ENCODE data around the gene COX7B2. TPM values are rescaled to one million over a fixed set of nuclear protein-coding genes. Genes with fewer than 3 reads are reported as not detected.

COX7B2 gene
- total and polyA plus RNA-seq, 9 of the 15 experiments (the other 6 are each of a cell fraction or from before 2014, with no cell fraction given): 0.33 to 3.5 (median 0.67) TPM; not detected in 3

DNA sequence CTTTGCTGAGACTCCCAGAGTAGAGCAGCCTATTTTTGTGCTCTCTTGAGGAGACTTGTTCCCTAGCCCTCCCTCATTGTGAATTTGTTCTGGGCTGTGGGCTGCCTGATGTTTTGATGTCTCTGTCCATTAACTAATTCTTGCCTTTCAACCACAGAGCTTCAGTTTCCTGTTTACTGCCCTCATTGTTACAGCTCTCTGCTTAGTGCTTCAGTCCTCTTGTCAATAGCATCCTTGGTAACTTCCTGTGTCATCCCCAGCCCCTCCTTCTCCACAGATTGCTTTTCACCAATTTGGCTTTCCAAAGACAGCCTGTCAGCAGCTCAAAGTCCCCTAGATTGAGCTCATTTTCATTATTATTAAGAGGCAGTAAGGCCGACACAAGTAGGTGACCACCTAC, 69.9 kb downstream of the COX7B2 start (continued):
- TF ChIP-seq, protein P1, sequence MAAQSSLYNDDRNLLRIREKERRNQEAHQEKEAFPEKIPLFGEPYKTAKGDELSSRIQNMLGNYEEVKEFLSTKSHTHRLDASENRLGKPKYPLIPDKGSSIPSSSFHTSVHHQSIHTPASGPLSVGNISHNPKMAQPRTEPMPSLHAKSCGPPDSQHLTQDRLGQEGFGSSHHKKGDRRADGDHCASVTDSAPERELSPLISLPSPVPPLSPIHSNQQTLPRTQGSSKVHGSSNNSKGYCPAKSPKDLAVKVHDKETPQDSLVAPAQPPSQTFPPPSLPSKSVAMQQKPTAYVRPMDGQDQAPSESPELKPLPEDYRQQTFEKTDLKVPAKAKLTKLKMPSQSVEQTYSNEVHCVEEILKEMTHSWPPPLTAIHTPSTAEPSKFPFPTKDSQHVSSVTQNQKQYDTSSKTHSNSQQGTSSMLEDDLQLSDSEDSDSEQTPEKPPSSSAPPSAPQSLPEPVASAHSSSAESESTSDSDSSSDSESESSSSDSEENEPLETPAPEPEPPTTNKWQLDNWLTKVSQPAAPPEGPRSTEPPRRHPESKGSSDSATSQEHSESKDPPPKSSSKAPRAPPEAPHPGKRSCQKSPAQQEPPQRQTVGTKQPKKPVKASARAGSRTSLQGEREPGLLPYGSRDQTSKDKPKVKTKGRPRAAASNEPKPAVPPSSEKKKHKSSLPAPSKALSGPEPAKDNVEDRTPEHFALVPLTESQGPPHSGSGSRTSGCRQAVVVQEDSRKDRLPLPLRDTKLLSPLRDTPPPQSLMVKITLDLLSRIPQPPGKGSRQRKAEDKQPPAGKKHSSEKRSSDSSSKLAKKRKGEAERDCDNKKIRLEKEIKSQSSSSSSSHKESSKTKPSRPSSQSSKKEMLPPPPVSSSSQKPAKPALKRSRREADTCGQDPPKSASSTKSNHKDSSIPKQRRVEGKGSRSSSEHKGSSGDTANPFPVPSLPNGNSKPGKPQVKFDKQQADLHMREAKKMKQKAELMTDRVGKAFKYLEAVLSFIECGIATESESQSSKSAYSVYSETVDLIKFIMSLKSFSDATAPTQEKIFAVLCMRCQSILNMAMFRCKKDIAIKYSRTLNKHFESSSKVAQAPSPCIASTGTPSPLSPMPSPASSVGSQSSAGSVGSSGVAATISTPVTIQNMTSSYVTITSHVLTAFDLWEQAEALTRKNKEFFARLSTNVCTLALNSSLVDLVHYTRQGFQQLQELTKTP (IDR thresholded peaks at IDR 0.05; ENCODE audit: low read depth in 1 of 2, partially characterized antibody in 2 of 2): no peak
- TF ChIP-seq, protein P2, sequence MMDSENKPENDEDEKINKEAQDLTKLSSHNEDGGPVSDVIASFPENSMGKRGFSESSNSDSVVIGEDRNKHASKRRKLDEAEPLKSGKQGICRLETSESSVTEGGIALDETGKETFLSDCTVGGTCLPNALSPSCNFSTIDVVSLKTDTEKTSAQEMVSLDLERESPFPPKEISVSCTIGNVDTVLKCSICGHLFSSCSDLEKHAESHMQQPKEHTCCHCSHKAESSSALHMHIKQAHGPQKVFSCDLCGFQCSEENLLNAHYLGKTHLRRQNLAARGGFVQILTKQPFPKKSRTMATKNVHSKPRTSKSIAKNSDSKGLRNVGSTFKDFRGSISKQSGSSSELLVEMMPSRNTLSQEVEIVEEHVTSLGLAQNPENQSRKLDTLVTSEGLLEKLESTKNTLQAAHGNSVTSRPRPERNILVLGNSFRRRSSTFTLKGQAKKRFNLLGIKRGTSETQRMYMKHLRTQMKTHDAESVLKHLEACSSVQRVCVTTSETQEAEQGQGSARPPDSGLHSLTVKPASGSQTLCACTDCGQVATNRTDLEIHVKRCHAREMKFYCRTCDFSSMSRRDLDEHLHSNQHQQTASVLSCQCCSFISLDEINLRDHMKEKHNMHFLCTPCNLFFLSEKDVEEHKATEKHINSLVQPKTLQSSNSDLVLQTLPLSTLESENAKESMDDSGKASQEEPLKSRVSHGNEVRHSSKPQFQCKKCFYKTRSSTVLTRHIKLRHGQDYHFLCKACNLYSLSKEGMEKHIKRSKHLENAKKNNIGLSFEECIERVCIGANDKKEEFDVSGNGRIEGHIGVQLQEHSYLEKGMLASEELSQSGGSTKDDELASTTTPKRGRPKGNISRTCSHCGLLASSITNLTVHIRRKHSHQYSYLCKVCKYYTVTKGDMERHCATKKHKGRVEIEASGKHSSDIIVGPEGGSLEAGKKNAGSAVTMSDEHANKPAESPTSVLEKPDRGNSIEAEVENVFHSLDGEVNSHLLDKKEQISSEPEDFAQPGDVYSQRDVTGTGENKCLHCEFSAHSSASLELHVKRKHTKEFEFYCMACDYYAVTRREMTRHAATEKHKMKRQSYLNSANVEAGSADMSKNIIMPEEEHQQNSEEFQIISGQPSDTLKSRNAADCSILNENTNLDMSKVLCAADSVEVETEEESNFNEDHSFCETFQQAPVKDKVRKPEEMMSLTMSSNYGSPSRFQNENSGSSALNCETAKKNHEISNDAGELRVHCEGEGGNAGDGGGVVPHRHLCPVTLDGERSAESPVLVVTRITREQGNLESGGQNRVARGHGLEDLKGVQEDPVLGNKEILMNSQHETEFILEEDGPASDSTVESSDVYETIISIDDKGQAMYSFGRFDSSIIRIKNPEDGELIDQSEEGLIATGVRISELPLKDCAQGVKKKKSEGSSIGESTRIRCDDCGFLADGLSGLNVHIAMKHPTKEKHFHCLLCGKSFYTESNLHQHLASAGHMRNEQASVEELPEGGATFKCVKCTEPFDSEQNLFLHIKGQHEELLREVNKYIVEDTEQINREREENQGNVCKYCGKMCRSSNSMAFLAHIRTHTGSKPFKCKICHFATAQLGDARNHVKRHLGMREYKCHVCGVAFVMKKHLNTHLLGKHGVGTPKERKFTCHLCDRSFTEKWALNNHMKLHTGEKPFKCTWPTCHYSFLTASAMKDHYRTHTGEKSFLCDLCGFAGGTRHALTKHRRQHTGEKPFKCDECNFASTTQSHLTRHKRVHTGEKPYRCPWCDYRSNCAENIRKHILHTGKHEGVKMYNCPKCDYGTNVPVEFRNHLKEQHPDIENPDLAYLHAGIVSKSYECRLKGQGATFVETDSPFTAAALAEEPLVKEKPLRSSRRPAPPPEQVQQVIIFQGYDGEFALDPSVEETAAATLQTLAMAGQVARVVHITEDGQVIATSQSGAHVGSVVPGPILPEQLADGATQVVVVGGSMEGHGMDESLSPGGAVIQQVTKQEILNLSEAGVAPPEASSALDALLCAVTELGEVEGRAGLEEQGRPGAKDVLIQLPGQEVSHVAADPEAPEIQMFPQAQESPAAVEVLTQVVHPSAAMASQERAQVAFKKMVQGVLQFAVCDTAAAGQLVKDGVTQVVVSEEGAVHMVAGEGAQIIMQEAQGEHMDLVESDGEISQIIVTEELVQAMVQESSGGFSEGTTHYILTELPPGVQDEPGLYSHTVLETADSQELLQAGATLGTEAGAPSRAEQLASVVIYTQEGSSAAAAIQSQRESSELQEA (IDR thresholded peaks at IDR 0.05; ENCODE audit: low read depth): no peak
- no peak for TF ChIP-seq MCM3 (IDR thresholded peaks at IDR 0.05)
